ENCODE data around the gene EREG.
A peak's percentile ranks its signal among the peaks of the same experiment; 100 is the strongest.

Gene EREG, protein sequence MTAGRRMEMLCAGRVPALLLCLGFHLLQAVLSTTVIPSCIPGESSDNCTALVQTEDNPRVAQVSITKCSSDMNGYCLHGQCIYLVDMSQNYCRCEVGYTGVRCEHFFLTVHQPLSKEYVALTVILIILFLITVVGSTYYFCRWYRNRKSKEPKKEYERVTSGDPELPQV

DNA sequence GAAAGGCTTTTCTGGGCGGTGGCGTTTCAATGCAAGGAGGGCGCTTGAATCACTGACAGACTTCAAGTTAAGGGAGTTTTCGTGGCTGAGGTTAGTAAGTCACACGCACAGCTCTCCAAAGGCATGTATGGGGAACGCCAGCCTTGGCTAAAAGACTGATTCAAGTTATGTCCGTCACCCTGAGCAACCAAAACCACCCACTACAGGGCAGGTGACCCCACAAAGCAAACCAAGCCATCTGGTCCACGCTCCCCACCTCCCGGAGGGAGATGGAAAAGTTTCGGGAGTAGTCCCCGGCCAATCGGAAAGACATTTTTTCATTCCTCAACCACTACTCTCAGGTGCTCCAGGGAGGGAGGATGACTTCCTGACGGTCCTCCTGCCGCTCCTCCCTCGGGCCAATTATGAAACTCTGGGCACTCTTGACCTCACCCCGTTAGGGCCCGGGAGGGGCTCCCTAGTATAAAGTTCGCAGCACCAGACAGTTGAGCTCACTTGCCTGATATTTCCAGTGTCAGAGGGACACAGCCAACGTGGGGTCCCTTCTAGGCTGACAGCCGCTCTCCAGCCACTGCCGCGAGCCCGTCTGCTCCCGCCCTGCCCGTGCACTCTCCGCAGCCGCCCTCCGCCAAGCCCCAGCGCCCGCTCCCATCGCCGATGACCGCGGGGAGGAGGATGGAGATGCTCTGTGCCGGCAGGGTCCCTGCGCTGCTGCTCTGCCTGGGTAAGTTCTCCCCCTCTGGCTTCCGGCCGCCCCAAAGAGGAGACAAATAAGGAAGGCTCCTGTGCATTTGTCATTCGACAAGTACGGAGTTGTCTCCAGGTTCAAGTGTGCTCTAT lies at the start of gene EREG:
TSS of gene EREG (plus strand) at position 494 of the 840 bp plus-strand sequence. CDS start at position 658, 164 bp downstream.
- DNase-seq (ENCODE audit: low spot score) = peak; percentile 46
- TF ChIP-seq, protein P1, sequence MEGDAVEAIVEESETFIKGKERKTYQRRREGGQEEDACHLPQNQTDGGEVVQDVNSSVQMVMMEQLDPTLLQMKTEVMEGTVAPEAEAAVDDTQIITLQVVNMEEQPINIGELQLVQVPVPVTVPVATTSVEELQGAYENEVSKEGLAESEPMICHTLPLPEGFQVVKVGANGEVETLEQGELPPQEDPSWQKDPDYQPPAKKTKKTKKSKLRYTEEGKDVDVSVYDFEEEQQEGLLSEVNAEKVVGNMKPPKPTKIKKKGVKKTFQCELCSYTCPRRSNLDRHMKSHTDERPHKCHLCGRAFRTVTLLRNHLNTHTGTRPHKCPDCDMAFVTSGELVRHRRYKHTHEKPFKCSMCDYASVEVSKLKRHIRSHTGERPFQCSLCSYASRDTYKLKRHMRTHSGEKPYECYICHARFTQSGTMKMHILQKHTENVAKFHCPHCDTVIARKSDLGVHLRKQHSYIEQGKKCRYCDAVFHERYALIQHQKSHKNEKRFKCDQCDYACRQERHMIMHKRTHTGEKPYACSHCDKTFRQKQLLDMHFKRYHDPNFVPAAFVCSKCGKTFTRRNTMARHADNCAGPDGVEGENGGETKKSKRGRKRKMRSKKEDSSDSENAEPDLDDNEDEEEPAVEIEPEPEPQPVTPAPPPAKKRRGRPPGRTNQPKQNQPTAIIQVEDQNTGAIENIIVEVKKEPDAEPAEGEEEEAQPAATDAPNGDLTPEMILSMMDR (IDR thresholded peaks at IDR 0.05; ENCODE audit: extremely low read depth, insufficient read depth, missing control alignments) = no peak
- in situ Hi-C loops (cut with MboI; ENCODE audit: low pct_unique_long_range_greater_than_20kb, low sequenced_read_pairs, unreplicated experiment) = no loop called here

DNA sequence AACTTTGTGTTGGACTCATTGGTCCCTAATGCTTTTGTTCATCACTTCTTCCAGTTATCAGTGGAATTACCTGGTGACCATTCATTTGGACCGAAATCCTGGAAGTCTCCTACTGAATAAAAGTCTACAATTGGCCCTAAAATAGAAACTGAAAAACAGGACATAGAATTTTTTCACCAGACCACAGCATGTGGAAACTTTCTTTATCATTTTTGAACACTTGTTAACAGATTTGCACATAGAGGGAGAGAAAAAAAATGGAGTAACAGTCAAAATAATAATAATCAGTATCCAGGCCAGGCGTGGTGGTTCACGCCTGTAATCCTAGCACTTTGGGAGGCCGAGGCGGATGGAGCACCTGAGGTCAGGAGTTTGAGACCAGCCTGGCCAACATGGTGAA lies 49.6 kb upstream of the EREG start:
- in situ Hi-C loops (cut with MboI; ENCODE audit: low pct_unique_long_range_greater_than_20kb, low sequenced_read_pairs, unreplicated experiment) = loop anchor here (10.0 kb wide), 1 partner anchor 121 kb away; no protein-coding TSS in a partner anchor
- DNase-seq (ENCODE audit: low spot score) = no peak
- TF ChIP-seq, protein P1 (IDR thresholded peaks at IDR 0.05; ENCODE audit: extremely low read depth, insufficient read depth, missing control alignments) = no peak

DNA sequence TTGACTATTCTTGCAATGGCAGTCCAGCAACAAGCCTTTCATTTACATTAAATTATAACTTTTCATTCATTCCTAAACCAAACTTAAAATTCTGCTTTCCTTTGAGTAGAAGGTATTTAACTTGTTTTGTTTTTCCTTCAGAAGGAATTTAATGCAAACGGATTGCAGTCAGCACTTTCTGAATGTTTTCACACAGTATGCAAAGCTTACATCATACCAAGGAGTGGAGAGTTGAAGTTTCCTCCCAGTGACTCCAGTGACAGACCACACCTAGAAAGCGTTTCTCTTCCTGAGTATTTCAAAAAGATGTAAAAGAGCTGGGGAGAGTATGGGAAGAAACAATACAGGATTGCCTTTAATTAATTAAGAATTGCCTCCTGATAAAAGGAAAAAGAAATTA lies 48.5 kb upstream of the EREG start:
- TF ChIP-seq, protein P1 (IDR thresholded peaks at IDR 0.05; ENCODE audit: extremely low read depth, insufficient read depth, missing control alignments) = no peak
- in situ Hi-C loops (cut with MboI; ENCODE audit: low pct_unique_long_range_greater_than_20kb, low sequenced_read_pairs, unreplicated experiment) = loop anchor here (10.0 kb wide), 1 partner anchor 122 kb away; no protein-coding TSS in a partner anchor
- no peak for DNase-seq (ENCODE audit: low spot score)

DNA sequence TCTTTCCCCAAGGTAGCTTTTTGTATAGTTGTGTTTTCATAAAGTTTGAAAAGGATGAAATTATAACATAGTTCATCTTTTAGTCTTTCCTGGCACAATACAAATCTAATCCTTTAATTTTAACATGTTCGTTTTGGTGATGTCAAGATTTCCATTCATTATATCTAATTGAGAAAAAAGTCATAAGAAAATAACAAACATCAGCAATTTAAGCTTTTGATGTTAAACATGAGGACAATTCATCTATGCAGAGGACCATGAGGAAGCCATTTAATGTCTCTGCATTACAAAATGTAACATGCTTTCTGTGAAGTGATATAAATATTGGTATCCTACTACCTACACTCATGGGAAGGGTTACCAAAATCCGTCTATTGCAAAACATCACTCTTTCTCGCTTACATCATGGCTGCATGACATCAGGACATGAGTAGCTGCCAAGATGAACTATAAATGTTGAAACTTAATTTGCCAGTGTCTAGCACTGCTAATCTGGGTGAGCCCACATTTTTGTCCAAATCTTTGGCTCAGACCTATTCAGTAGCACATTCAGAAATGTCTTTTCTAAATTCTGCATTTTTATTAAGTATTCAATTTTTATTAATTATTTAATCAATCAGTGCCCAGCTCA lies 47.2 kb upstream of the EREG start:
- TF ChIP-seq, protein P1 (IDR thresholded peaks at IDR 0.05; ENCODE audit: extremely low read depth, insufficient read depth, missing control alignments) = no peak
- no peak for DNase-seq (ENCODE audit: low spot score)
- in situ Hi-C loops (cut with MboI; ENCODE audit: low pct_unique_long_range_greater_than_20kb, low sequenced_read_pairs, unreplicated experiment) = loop anchor here (10.0 kb wide), 1 partner anchor 123 kb away; no protein-coding TSS in a partner anchor

DNA sequence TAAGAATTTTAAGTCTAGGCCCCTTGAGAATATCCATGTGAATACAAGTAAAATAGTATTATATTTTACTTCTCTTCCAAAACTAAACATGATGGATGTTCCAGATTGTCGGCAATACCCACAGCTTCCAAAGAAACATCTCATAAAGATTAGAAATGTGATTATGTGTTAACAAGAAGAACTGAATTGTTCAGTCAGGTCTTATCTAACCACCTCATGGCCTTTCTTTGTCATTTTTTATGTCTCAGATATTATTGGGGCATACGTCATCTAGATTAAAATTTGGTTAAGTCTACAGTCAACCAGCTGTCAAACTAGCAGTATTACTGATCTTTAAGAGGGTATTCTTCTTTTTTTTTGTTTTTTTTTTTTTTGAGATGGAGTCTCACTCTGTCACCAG lies 46.7 kb upstream of the EREG start:
- in situ Hi-C loops (cut with MboI; ENCODE audit: low pct_unique_long_range_greater_than_20kb, low sequenced_read_pairs, unreplicated experiment) = loop anchor here (10.0 kb wide), 1 partner anchor 123 kb away; no protein-coding TSS in a partner anchor

DNA sequence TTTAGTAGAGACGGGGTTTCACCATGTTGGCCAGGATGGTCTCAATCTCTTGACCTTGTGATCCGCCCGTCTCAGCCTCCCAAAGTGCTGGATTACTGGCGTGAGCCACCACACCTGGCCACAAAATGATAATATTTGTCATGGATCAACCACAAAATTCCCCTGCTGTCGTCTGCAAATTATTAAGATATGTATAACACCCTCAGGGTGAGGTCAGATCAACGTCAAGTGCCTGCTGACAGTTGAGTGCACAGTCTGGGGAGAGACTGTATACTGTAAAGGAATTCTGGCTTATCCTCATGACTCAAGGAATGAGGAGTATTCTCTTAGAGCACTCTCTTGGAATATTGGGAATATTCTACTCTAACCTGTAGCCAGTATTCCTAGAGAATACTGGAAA lies 45.5 kb upstream of the EREG start:
- in situ Hi-C loops (cut with MboI; ENCODE audit: low pct_unique_long_range_greater_than_20kb, low sequenced_read_pairs, unreplicated experiment) = loop anchor here (10.0 kb wide), 1 partner anchor 125 kb away; no protein-coding TSS in a partner anchor
- TF ChIP-seq, protein P1 (IDR thresholded peaks at IDR 0.05; ENCODE audit: extremely low read depth, insufficient read depth, missing control alignments) = no peak
- no peak for DNase-seq (ENCODE audit: low spot score)

More for the DNA sequence above, 46.7 kb upstream of the EREG start:
- DNase-seq (ENCODE audit: low spot score) = no peak
- TF ChIP-seq, protein P1 (IDR thresholded peaks at IDR 0.05; ENCODE audit: extremely low read depth, insufficient read depth, missing control alignments) = no peak

All from GM13977 (cell line).